PC-3 (cell line): ENCODE data around the gene IFITM10.

Experiments
- EZH2 ChIP-seq: fragments of 300-600 bp; sonication (generic); IDR thresholded peaks from one replicate; pipeline ENCODE4 v1.6.1; 2017; ENCODE audit warnings: antibody characterized with exemption, mild to moderate bottlenecking, low read length; ENCODE audit not compliant: unreplicated experiment
- EZH2phosphoT487 ChIP-seq: fragments of 300-600 bp; sonication (generic); IDR thresholded peaks from 2 replicates; pipeline ENCODE4 v1.6.1; 2018; ENCODE audit warnings: mild to moderate bottlenecking, antibody characterized with exemption, low read length, borderline replicate concordance
- TF ChIP-seq, protein P1 (sequence below): fragments of 300-600 bp; sonication (generic); conservative IDR thresholded peaks from 2 replicates; pipeline ENCODE4 v1.5.1; 2017; ENCODE audit warnings: antibody characterized with exemption, low read depth, mild to moderate bottlenecking, low read length

DNA sequence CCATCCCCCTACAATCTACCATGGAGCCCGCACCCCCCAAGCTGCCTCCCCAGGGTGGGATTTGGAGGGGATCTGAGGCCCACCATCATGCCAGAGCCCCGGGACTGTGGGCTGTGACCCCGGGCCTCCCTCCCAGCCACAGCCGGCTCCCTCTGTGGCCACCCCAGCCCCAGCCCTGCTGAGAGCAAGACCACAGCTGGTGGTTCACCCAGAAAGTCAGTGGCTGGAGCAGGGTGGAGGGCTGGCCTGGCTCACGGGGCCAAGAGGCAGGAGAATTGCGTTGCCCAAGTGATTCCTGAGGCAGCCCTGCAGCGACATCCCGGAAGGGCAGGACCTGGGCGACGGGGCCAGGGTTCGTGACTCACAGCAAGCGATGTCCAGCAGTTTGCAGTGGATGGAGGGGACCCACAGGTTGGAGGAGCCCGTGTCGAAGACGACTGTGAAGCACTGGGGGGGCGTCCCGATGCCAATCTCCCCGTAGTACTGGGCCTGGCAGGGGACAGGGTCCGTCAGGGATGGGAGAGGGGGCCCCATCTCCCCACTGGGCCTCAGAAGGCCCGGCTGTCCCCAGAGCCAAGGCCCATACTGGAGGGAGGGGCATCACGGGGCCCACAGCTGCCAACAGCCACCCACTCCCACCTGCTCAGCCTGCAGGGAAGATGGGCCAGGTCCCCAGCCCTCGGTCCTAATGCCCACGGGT lies 8.9 kb upstream of the IFITM10 start:
- TF ChIP-seq, protein P1, sequence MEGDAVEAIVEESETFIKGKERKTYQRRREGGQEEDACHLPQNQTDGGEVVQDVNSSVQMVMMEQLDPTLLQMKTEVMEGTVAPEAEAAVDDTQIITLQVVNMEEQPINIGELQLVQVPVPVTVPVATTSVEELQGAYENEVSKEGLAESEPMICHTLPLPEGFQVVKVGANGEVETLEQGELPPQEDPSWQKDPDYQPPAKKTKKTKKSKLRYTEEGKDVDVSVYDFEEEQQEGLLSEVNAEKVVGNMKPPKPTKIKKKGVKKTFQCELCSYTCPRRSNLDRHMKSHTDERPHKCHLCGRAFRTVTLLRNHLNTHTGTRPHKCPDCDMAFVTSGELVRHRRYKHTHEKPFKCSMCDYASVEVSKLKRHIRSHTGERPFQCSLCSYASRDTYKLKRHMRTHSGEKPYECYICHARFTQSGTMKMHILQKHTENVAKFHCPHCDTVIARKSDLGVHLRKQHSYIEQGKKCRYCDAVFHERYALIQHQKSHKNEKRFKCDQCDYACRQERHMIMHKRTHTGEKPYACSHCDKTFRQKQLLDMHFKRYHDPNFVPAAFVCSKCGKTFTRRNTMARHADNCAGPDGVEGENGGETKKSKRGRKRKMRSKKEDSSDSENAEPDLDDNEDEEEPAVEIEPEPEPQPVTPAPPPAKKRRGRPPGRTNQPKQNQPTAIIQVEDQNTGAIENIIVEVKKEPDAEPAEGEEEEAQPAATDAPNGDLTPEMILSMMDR: no peak
- TF ChIP-seq EZH2 (no peak), EZH2phosphoT487 (no peak)
